GM12872 (cell line): ENCODE measurements around the gene AFF4.

Source experiments
- TF ChIP-seq, protein P1 (sequence below): IDR thresholded peaks from 3 replicates; pipeline ENCODE4 v1.5.1; 2011; ENCODE audit warnings: low read depth, mild to moderate bottlenecking, low read length, moderate library complexity; ENCODE audit not compliant: insufficient read depth

AFF4 gene

DNA sequence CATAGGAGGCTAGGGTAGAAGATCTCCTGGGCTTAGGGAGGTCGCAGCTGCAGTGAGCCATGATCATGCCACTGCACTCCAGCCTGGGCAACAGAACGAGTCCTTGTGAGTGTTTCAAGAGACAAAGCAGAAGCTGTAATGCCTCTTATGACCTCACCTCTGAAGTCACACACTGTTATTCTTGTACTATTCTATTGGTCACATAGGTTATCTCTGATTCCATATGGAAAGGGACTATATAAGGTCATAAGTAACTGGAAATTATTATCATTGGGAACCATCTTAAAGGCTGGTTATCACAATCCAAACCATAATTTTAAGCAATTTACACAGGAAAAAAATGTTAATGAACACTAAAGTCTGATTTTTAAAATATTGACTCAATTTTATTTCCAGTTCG lies 17.9 kb upstream of the AFF4 start:
- TF ChIP-seq, protein P1, sequence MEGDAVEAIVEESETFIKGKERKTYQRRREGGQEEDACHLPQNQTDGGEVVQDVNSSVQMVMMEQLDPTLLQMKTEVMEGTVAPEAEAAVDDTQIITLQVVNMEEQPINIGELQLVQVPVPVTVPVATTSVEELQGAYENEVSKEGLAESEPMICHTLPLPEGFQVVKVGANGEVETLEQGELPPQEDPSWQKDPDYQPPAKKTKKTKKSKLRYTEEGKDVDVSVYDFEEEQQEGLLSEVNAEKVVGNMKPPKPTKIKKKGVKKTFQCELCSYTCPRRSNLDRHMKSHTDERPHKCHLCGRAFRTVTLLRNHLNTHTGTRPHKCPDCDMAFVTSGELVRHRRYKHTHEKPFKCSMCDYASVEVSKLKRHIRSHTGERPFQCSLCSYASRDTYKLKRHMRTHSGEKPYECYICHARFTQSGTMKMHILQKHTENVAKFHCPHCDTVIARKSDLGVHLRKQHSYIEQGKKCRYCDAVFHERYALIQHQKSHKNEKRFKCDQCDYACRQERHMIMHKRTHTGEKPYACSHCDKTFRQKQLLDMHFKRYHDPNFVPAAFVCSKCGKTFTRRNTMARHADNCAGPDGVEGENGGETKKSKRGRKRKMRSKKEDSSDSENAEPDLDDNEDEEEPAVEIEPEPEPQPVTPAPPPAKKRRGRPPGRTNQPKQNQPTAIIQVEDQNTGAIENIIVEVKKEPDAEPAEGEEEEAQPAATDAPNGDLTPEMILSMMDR: no peak

DNA sequence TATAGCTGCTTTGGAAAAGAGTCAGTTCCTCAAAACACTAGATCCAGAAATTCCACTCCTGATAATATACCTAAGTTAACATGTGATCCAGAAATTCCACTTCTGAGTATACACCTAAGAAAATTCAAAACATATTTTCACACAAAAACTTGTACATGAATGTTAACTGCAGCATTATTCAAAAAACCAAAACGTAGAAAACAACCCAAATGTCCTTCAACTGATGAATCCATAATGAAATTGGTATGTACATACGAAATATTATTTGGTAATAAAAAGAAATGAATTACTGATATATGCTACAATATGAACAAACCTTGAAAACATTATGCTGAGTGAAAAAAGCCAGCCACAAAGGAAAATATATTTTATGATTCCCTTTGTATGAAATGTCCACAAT lies 16.5 kb upstream of the AFF4 start:
- TF ChIP-seq, protein P1: no peak

DNA sequence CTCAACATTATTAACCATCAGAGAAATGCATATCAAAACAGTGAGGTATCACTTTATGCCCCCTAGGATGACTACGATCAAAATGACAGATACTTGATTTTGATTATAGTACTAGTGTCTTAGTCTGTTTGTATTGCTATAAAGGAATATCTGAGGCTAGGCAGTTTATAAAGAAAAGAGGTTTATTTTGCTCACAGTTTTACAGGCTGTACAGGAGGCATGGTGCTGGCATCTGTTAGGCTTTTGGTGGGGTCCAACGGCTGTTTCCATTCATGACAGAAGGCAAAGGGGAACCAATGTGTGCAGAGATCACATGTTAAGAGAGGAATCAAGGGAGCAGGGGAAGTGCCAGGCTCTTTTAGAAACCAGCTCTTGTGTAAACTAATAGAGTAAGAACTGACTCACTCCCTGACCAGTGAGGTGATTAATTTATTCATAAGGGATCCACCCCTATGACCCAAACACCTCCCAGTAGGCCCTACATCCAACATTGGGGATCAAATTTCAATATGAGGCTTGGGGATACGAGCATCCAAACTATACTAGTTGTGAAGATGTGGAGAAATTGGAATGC lies 16.0 kb upstream of the AFF4 start:
- TF ChIP-seq, protein P1: no peak

DNA sequence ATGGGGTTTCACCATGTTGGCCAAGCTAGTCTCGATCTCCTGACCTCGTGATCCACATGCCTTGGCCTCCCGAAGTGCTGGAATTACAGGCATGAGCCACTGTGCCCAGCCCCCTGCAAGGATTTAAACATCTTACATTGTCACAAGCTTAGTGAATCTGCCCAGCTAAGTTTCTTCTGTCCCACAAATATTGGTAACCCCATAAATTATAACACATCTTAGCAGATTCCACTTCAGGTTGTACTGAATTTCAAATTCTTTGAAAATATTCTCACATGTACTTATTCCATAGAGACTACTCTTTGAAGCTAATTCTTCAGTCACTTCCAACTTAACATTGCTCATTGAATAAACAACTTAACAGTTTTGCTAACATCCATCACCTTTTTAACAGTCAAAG lies 13.4 kb upstream of the AFF4 start:
- TF ChIP-seq, protein P1: no peak

DNA sequence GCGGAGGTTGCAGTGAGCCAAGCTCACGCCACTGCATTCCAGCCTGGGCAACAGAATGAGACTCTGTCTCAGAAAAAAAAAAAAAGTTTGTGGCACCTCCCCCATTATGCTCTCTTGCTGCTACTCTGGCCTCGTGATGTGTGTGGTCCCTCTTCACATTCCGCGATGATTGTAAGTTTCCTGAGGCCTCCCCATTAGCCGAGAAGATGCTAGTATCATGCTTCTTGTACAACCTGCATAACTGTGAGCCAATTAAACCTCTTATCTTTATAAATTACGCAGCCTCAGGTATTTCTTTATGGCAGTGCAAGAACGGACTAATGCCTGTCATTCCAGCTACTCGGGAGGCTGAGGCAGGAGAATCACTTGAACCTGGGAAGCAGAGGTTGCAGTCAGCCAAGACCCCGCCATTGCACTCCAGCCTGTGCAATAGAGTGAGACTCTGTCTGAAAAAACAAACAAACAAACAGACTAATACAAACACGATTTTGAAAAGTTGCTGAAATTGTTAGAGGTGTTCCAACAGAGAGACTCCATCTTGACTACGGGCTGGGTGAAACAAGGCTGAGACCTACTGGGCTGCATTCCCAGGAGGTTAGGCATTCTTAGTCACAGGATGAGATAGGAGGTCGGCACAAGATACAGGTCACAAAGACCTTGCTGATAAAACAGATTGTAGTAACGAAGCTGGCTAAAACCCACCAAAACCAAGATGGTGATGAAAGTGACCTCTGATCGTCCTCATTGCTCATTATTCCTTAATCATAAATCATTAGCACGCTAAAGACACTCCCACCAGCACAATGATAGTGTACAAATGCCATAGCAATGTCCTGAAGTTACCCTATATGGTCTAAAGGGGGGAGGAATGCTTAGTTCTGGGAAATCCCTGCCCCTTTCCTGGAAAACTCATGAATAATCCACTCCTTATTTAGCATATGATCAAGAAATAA lies 8.3 kb upstream of the AFF4 start:
- TF ChIP-seq, protein P1: no peak

DNA sequence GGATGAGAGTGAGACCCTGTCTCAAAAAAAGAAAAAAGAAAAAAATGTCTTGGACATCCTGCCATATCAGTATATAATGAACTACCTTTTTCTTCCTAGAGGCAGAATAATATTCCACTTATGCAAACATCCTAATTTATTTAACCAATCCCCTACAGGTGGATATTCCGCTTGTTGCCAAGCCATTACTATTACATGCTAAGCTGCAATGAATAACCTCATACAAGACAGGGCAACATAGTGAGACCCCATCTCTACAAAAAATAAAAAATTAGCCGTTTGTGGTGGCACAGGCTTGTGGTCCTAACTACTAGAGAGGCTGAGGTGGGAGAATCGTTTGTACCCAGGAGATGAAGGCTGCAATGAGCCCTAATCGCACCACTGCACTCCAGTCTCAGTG lies 1.7 kb upstream of the AFF4 start:
- TF ChIP-seq, protein P1: no peak

DNA sequence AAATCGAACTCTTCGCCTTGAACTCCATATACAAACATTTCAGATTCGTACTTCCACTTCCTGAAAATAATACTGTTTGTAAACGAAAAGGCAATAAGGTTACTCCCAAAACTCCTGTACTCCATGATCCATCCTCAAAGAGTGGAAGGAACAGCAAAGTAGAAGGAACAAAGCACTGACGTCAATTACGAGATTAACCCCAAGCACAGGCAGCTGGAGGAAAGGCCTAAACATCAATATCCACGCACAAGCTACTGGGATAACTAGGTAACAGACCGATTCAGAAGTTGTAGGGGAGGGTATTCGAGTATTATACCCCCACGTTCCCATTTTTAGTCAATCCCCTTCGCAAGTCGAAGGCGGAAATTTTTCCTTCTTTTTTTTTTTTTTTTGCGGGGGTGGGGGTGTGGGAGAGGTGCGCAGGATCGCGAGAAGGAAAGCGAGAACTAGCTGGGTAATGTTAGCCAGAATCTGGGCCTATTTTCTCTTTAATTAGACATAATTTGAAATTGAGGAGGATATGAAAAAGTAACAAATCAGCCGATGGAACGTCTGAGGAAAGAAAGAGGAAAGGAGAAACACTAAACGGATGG lies 909 bp downstream of the AFF4 start:
- TF ChIP-seq, protein P1: no peak
